Loucy (cell line): Measurements from ENCODE around the gene ST7L.

Source experiments
- H2AFZ ChIP-seq: fragments of 200-600 bp; sonication (generic); 2 replicates; pipeline ENCODE4 v1.6.0; 2016; ENCODE audit warnings: antibody characterized with exemption, mild to moderate bottlenecking, low read length, moderate library complexity
- H3F3A ChIP-seq: fragments of 200-600 bp; 2 replicates; pipeline ENCODE4 v1.6.0; 2016; ENCODE audit warnings: antibody characterized with exemption, low read depth, mild to moderate bottlenecking
- H3K27me3 ChIP-seq: fragments of 200-600 bp; sonication (generic); 2 replicates; pipeline ENCODE4 v1.6.1; 2014; ENCODE audit warnings: low read length, mild to moderate bottlenecking; ENCODE audit not compliant: insufficient read depth, poor library complexity, severe bottlenecking
- H3K36me3 ChIP-seq: fragments of 200-600 bp; sonication (generic); 2 replicates; pipeline ENCODE4 v1.6.1; 2016; ENCODE audit warnings: low read length; ENCODE audit not compliant: insufficient read depth
- H3K4me1 ChIP-seq: fragments of 200-600 bp; sonication (generic); 2 replicates; pipeline ENCODE4 v1.5.1; 2014; ENCODE audit warnings: low read length, mild to moderate bottlenecking; ENCODE audit not compliant: insufficient read depth, poor library complexity, severe bottlenecking
- H3K4me2 ChIP-seq: fragments of 200-600 bp; sonication (generic); 2 replicates; pipeline ENCODE4 v1.6.0; 2014; ENCODE audit warnings: antibody characterized with exemption, low read length, low read depth, mild to moderate bottlenecking; ENCODE audit not compliant: poor library complexity, severe bottlenecking
- H3K4me3 ChIP-seq: fragments of 200-600 bp; sonication (generic); 2 replicates; pipeline ENCODE4 v1.5.1; 2014; ENCODE audit warnings: low read length, mild to moderate bottlenecking, mixed read lengths; ENCODE audit not compliant: poor library complexity, severe bottlenecking
- H3K79me2 ChIP-seq: fragments of 200-600 bp; sonication (generic); 2 replicates; pipeline ENCODE4 v1.6.1; 2014; ENCODE audit warnings: low read length; ENCODE audit not compliant: insufficient read depth
- H3K9ac ChIP-seq: fragments of 200-600 bp; sonication (generic); 2 replicates; pipeline ENCODE4 v1.6.0; 2014; ENCODE audit warnings: mild to moderate bottlenecking, low read depth, low read length, moderate library complexity; ENCODE audit not compliant: poor library complexity, severe bottlenecking
- H3K9me2 ChIP-seq: fragments of 200-600 bp; sonication (generic); replicated peaks from 2 replicates; pipeline ENCODE4 v1.6.1; 2016; ENCODE audit warnings: low read depth, low read length, mixed read lengths
- H3K9me3 ChIP-seq: fragments of 200-600 bp; sonication (generic); 2 replicates; pipeline ENCODE4 v1.6.1; 2014; ENCODE audit warnings: mild to moderate bottlenecking, antibody characterized with exemption, low read length, low read depth; ENCODE audit not compliant: insufficient read depth
- H4K20me1 ChIP-seq: fragments of 200-600 bp; sonication (generic); 2 replicates; pipeline ENCODE4 v1.6.0; 2014; ENCODE audit warnings: antibody characterized with exemption, low read length, mild to moderate bottlenecking; ENCODE audit not compliant: insufficient read depth, poor library complexity, severe bottlenecking
- CTCF ChIP-seq: fragments of 200-600 bp; sonication (generic); conservative IDR thresholded peaks from 2 replicates; pipeline ENCODE4 v1.5.1; 2014; ENCODE audit warnings: mild to moderate bottlenecking, antibody characterized with exemption, low read length
- EZH2phosphoT487 ChIP-seq: fragments of 200-600 bp; IDR thresholded peaks from 2 replicates; pipeline ENCODE4 v1.6.1; 2018; ENCODE audit warnings: antibody characterized with exemption, mild to moderate bottlenecking, moderate library complexity, borderline replicate concordance

ST7L gene

GRCh38 chr1:112516141-112516540 lies 102.8 kb downstream of the ST7L start:
- H4K20me1 ChIP-seq, result no peaks in the 10 kb centered on the region
- H3K36me3 ChIP-seq, result no peaks in the 10 kb centered on the region
- H3F3A ChIP-seq, result no peaks in the 10 kb centered on the region
- H3K4me1 ChIP-seq, result peaks cover 18% of the 10 kb centered on the region
- H3K27me3 ChIP-seq, result no peaks in the 10 kb centered on the region
- no peak overlapping the region for H2AFZ ChIP-seq
- H3K9me3 ChIP-seq, result no peaks in the 10 kb centered on the region
- no peak overlapping the region for H3K4me2 ChIP-seq
- no peak overlapping the region for H3K4me3 ChIP-seq
- no peaks in the 10 kb centered on the region for H3K79me2 ChIP-seq
- H3K9me2 ChIP-seq, result no peaks in the 10 kb centered on the region
- TF ChIP-seq EZH2phosphoT487, result no peak
- TF ChIP-seq CTCF, result no peak
- no peak overlapping the region for H3K9ac ChIP-seq

- Histone ChIP-seq H3K4me2 (no peak overlapping the region), H3K9me3 (no peaks in the 10 kb centered on the region), H2AFZ (no peak overlapping the region), H3K9me2 (no peaks in the 10 kb centered on the region), H3K79me2 (no peaks in the 10 kb centered on the region), H3K4me1 (peaks cover 18% of the 10 kb centered on the region), H3K27me3 (no peaks in the 10 kb centered on the region), H3K9ac (no peak overlapping the region), H3K36me3 (no peaks in the 10 kb centered on the region), H4K20me1 (no peaks in the 10 kb centered on the region), H3K4me3 (no peak overlapping the region), H3F3A (no peaks in the 10 kb centered on the region)
- TF ChIP-seq EZH2phosphoT487 (no peak), CTCF (no peak)
Measured at GRCh38 chr1:112515311-112516009, 103.5 kb downstream of the ST7L start.

- H2AFZ ChIP-seq, result no peak overlapping the region
- no peaks in the 10 kb centered on the region for H3K27me3 ChIP-seq
- H3K9me3 ChIP-seq, result no peaks in the 10 kb centered on the region
- no peaks in the 10 kb centered on the region for H3F3A ChIP-seq
- H3K36me3 ChIP-seq, result no peaks in the 10 kb centered on the region
- no peak overlapping the region for H3K9ac ChIP-seq
- H3K79me2 ChIP-seq, result no peaks in the 10 kb centered on the region
- TF ChIP-seq EZH2phosphoT487 (no peak), CTCF (no peak)
- H3K4me1 ChIP-seq, result peaks cover 18% of the 10 kb centered on the region
- H4K20me1 ChIP-seq, result no peaks in the 10 kb centered on the region
- H3K4me2 ChIP-seq, result no peak overlapping the region
- no peak overlapping the region for H3K4me3 ChIP-seq
- no peaks in the 10 kb centered on the region for H3K9me2 ChIP-seq
Measured at GRCh38 chr1:112514901-112515300, 104.0 kb downstream of the ST7L start.
